Smooth muscle cell of the coronary artery (primary cell): ENCODE measurements around the gene NUDT2. TPM values are rescaled to one million over a fixed set of nuclear protein-coding genes. Genes with fewer than 3 reads are reported as not detected.

Source experiments
- total RNA-seq: library from RNA; depleted of rRNA; stranded (reverse); fragments of >200 nt; gene quantifications from 2 replicates; pipeline ENCODE4 v1.2.3, GENCODE V29; 2014; ENCODE audit warnings: low replicate concordance

Gene NUDT2
- 27.5 and 33.8 TPM in 2 replicates for total RNA-seq

DNA sequence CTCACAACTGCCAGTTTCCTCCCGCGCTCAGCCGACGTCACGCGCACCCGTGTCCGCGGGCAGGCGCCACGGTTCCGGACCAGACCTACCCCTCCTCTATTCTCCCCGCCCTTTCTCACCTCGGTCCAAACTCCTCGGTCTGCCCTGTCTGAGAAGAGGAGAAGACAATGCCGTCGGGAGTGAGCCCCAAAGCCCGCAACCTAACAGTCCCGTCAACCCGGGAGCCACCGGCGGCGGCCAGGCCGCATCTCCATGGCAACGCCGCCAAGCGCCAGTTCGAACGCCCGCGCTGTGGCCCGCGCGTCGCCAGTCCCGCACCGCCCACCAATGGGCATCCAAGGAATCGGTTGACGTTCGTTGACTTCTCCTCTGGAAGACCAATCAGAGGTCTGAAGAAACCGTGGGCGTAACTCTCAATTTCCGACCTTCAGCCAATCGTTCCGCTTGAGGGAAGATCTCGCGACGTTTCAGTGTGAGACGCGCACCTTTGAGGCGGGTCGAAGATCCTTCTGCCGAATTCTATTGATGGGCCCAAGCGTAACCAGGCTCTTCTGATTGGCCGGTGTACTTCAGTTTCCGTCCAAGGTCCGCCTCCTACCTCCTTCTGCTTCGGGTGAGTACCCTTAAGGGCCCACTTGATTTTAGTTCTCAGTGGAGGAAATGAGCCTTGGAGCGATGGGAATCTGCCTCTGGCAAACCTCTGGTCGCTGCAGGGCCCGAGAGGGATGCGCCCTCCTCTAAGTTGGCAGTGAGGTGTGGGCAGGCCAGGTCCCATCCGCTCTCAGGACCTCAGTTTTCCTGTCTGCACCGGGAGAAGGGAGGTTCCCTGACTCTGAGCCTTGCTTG is at the start of gene NUDT2, which contains the start of gene KIF24:
NUDT2 (plus strand) TSS at position 583 of the 846 bp plus-strand sequence. CDS start 9,471 bp downstream, outside the sequence.
KIF24 (minus strand) TSS at position 282 of the 846 bp plus-strand sequence. CDS start 17,922 bp downstream, outside the sequence.

DNA sequence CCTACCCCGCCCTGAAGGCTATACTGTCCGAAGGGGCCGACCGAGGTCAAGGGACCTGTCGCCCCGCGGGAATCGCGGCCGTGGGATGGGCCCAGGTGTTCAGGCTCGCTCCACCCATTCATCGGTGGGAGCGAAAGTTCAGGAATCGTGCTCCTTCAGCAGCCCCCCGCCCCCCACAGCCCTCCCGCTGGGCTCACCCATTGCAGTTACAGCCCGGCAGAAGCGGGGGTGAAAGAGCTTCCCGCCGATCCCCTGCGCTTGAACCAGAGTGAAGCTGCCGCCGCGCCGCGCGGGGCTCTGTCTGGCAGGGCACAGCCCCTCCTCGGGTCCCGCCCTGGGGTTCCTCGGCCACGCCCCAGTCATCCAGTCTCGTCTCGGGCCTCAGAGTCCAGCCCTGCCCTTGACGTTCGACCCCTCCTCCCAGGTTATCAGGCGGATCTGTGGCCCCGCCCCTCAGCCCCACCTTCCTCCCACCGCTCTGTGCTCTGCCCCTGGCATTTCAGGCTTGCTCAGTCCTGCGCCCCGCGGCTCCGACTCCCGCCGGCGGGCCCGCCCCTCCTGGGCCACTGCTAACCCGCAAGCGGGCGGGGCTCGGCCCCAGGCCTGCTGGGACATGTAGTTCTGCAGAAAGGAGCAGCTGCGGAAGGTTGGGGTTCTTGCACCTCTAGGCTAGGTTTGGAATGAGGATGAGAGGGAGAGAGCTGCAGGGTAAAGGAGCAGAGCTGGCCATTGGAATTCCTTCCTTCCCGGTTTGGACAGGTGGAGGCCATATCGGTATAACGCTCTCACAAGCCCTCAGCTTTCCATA is 47.4 kb downstream of the NUDT2 start, which contains the start of gene MYORG:
MYORG (minus strand) TSS at position 303 of the 808 bp plus-strand sequence. CDS start 3,955 bp downstream, outside the sequence.

Other genes with a start within 250 kb of the NUDT2 start
- 7.6 and 9.1 TPM in 2 replicates for gene DCAF12, start 202.9 kb upstream of the NUDT2 start, total RNA-seq
- 13.1 and 23.7 TPM in 2 replicates for gene UBAP1, start 150.5 kb upstream of the NUDT2 start, total RNA-seq
- gene KIF24, start 301 bp upstream of the NUDT2 start, total RNA-seq = 0.35 and 0.68 TPM in 2 replicates
- 0.35 and 0.83 TPM in 2 replicates for gene MYORG, start 47.3 kb downstream of the NUDT2 start, total RNA-seq
- gene FAM219A, start 129.0 kb downstream of the NUDT2 start, total RNA-seq = 3.0 and 5.7 TPM in 2 replicates
- gene DNAI1, start 129.2 kb downstream of the NUDT2 start, total RNA-seq = not detected in 2 replicates
- gene ENHO, start 193.4 kb downstream of the NUDT2 start, total RNA-seq = 0.12 TPM in 1 of 2 replicates, not detected in the other